Iris pigment epithelial cell (primary cell): ENCODE data around the gene AHNAK.
"Not testable (repeated sequence)": the region's sequence is repeated elsewhere in the genome, so short reads cannot be mapped to it uniquely, and the experiment has no call there.

Source experiments
- DNase-seq: peaks from one replicate; pipeline ENCODE4 v3.0.0-alpha.2; 2011; ENCODE audit warnings: low read depth

AHNAK gene

GRCh38 chr11:62546244-62546928 is at the start of gene AHNAK:
Gene AHNAK (minus strand): TSS chr11:62546806. CDS start chr11:62536098, 10,708 bp downstream.
- peak; percentile 74 for DNase-seq

- DNase-seq: no peak
Measured at GRCh38 chr11:62595124-62595523, 48.5 kb upstream of the AHNAK start.

- DNase-seq: peak; percentile 73
Measured at GRCh38 chr11:62593434-62594044, 46.9 kb upstream of the AHNAK start.

- no peak for DNase-seq
Measured at GRCh38 chr11:62592989-62593421, 46.4 kb upstream of the AHNAK start.

- DNase-seq: peak; percentile 17
Measured at GRCh38 chr11:62592146-62592815, 45.7 kb upstream of the AHNAK start.

GRCh38 chr11:62591448-62592145 is 45.0 kb upstream of the AHNAK start, which contains the start of gene TUT1:
Gene TUT1 (minus strand): TSS chr11:62591523. CDS start chr11:62591485, 38 bp downstream.
- DNase-seq: peak; percentile 100

GRCh38 chr11:62588966-62589637 is 42.5 kb upstream of the AHNAK start:
- peak; percentile 48 for DNase-seq

- not testable (repeated sequence) for DNase-seq
Measured at GRCh38 chr11:62585356-62585755, 38.8 kb upstream of the AHNAK start.

GRCh38 chr11:62581735-62582134 is 35.1 kb upstream of the AHNAK start:
- DNase-seq: not testable (repeated sequence)

- DNase-seq: no peak
Measured at GRCh38 chr11:62580959-62581715, 34.5 kb upstream of the AHNAK start.

- no peak for DNase-seq
Measured at GRCh38 chr11:62579252-62579651, 32.6 kb upstream of the AHNAK start.

- no peak for DNase-seq
Measured at GRCh38 chr11:62578541-62578940, 31.9 kb upstream of the AHNAK start.

- DNase-seq: peak; percentile 63
Measured at GRCh38 chr11:62577046-62577714, 30.6 kb upstream of the AHNAK start.

GRCh38 chr11:62575837-62576236 is 29.2 kb upstream of the AHNAK start:
- DNase-seq: no peak

GRCh38 chr11:62575156-62575555 is 28.6 kb upstream of the AHNAK start:
- DNase-seq: no peak

GRCh38 chr11:62574363-62575071 is 27.9 kb upstream of the AHNAK start:
- no peak for DNase-seq

- peak; percentile 100 for DNase-seq
Measured at GRCh38 chr11:62573592-62574362, 27.2 kb upstream of the AHNAK start, which contains the start of gene EEF1G. Gene EEF1G (minus strand): TSS chr11:62573891. CDS start chr11:62573842, 49 bp downstream.

GRCh38 chr11:62573006-62573591 is 26.5 kb upstream of the AHNAK start:
- no peak for DNase-seq
